ENCODE results near the gene TIMM50. TPM values are rescaled to one million over a fixed set of nuclear protein-coding genes. Genes with fewer than 3 reads are reported as not detected.

Gene TIMM50
- total RNA-seq (ENCODE audit: unreplicated experiment): 256 TPM
- long read RNA-seq, transcript TIMM50-216 (10 exons, 1,481 nt): minor isoform, 7 of 208 reads
- long read RNA-seq, transcript TIMM50-201 (11 exons, 1,612 nt): major isoform, 184 of 208 reads
- long read RNA-seq, partial matches to known transcripts: 5 of 208 reads
- long read RNA-seq, other reads (novel, unspliced or antisense): 12 of 208 reads

GRCh38 chr19:39480337-39481228 lies at the start of gene TIMM50:
TIMM50 (plus strand) TSS chr19:39480838; CDS start chr19:39480854, 16 bp downstream.
- peak within 1 kb of the TSS; percentile 98 for H3K4me3 Mint-ChIP-seq (ENCODE audit: unreplicated experiment)
- peaks cover 41% of the 10 kb centered on the region for H3K4me1 Mint-ChIP-seq (ENCODE audit: low read depth, unreplicated experiment)
- DNase-seq: peak; percentile 100
- peaks cover 18% of the 10 kb centered on the region for H3K27me3 Mint-ChIP-seq (ENCODE audit: unreplicated experiment)
- TF ChIP-seq, protein P1, sequence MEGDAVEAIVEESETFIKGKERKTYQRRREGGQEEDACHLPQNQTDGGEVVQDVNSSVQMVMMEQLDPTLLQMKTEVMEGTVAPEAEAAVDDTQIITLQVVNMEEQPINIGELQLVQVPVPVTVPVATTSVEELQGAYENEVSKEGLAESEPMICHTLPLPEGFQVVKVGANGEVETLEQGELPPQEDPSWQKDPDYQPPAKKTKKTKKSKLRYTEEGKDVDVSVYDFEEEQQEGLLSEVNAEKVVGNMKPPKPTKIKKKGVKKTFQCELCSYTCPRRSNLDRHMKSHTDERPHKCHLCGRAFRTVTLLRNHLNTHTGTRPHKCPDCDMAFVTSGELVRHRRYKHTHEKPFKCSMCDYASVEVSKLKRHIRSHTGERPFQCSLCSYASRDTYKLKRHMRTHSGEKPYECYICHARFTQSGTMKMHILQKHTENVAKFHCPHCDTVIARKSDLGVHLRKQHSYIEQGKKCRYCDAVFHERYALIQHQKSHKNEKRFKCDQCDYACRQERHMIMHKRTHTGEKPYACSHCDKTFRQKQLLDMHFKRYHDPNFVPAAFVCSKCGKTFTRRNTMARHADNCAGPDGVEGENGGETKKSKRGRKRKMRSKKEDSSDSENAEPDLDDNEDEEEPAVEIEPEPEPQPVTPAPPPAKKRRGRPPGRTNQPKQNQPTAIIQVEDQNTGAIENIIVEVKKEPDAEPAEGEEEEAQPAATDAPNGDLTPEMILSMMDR (IDR thresholded peaks at IDR 0.05; ENCODE audit: partially characterized antibody, unreplicated experiment): no peak
- H3K27ac Mint-ChIP-seq (ENCODE audit: unreplicated experiment): peak within 1 kb of the TSS; percentile 99
- H3K9me3 Mint-ChIP-seq (ENCODE audit: unreplicated experiment): peaks cover 25% of the 10 kb centered on the region
- peaks cover 4% of the 10 kb centered on the region for H3K36me3 Mint-ChIP-seq (ENCODE audit: unreplicated experiment)

- H3K4me3 Mint-ChIP-seq (ENCODE audit: unreplicated experiment): no peak overlapping the region
- no peak overlapping the region for H3K27ac Mint-ChIP-seq (ENCODE audit: unreplicated experiment)
- TF ChIP-seq, protein P1 (IDR thresholded peaks at IDR 0.05; ENCODE audit: partially characterized antibody, unreplicated experiment): no peak
- DNase-seq: no peak
- no peaks in the 10 kb centered on the region for H3K36me3 Mint-ChIP-seq (ENCODE audit: unreplicated experiment)
- H3K4me1 Mint-ChIP-seq (ENCODE audit: low read depth, unreplicated experiment): peaks cover 10% of the 10 kb centered on the region
- H3K27me3 Mint-ChIP-seq (ENCODE audit: unreplicated experiment): peaks cover 10% of the 10 kb centered on the region
- H3K9me3 Mint-ChIP-seq (ENCODE audit: unreplicated experiment): peaks cover 7% of the 10 kb centered on the region
Measured at GRCh38 chr19:39432677-39433025, 48.0 kb upstream of the TIMM50 start.

DNA sequence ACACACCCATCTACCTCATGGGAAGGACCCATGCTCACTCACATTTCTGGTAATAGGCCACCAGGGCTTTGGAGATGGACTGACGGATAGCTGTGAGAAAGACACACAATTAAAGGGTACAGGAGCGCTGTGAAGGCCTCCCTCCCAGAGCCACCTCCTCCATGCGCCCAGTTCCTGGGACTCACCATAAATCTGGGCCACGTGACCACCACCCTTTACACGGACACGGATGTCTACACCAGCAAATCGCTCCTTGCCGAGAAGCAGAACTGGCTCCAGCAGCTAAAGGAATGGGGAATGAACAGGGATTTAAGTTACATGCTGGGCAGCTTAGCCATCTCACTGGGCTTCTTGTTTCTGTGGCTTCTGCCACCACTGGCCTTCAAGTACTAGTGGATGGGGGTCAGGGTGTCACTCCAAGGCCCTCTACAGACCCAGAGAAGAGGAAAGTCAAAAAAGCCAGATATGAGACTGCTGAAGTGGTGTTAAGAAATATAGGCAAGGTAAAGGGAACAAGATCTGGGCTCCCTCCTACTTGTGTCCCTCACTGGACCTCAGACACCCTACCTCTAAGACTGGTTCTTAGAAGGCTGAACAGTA lies 47.1 kb upstream of the TIMM50 start:
- TF ChIP-seq, protein P1 (IDR thresholded peaks at IDR 0.05; ENCODE audit: partially characterized antibody, unreplicated experiment): no peak
- H3K4me1 Mint-ChIP-seq (ENCODE audit: low read depth, unreplicated experiment): peaks cover 8% of the 10 kb centered on the region
- H3K27me3 Mint-ChIP-seq (ENCODE audit: unreplicated experiment): peaks cover 9% of the 10 kb centered on the region
- H3K36me3 Mint-ChIP-seq (ENCODE audit: unreplicated experiment): no peaks in the 10 kb centered on the region
- no peak overlapping the region for H3K27ac Mint-ChIP-seq (ENCODE audit: unreplicated experiment)
- no peak for DNase-seq
- H3K9me3 Mint-ChIP-seq (ENCODE audit: unreplicated experiment): peaks cover 7% of the 10 kb centered on the region
- H3K4me3 Mint-ChIP-seq (ENCODE audit: unreplicated experiment): peak overlapping the region; percentile 30

DNA sequence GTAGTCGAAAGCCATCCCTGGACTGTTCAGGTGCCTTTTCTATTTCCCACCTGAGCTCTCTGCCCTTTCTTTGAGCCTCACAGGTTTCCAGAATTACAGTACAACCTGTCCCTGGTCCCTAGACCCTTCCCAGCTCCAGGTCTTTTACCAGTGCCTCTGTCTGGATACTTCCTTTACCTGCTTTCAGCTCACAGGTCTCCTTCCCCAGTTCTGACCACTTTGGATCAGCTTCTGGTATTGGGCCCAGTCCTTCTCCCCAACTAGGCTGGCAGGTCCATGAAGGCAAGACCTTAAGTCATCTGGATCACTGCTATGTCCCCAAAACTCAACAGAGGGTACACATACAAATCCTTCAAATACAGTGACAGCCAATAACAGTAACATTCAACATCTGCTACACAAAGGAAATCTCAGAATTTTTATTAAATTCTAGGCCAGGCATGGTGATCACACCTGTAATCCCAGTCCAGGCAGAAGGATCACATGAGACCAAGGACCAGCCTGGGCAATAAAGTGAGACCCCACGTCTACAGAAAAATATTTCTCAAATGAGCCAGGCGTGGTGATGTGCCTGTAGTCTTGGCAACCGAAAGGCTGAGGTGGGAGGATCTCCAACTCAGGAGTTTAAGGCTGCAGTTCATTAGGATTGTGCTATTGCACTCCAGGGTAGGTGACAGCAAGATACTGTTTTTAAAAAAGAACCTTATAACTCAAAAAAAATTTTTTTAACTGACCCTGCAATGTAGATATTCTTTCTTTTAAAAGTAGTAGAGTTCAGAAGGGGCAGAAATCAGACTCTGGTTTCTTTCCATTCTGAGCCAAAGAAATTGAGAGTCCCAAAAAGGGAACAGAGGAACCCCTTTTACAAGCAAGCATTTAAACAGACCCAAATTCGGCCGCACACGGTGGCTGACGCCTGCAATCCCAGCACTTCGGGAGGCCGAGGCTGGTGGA lies 46.2 kb upstream of the TIMM50 start:
- Mint-ChIP-seq H3K27ac (ENCODE audit: unreplicated experiment) (no peak overlapping the region), H3K9me3 (ENCODE audit: unreplicated experiment) (peaks cover 7% of the 10 kb centered on the region), H3K4me3 (ENCODE audit: unreplicated experiment) (peak overlapping the region; percentile 98), H3K4me1 (ENCODE audit: low read depth, unreplicated experiment) (peaks cover 8% of the 10 kb centered on the region), H3K36me3 (ENCODE audit: unreplicated experiment) (no peaks in the 10 kb centered on the region), H3K27me3 (ENCODE audit: unreplicated experiment) (peaks cover 9% of the 10 kb centered on the region)
- TF ChIP-seq, protein P1 (IDR thresholded peaks at IDR 0.05; ENCODE audit: partially characterized antibody, unreplicated experiment): no peak
- DNase-seq: no peak
